ENCODE results near the gene SPSB2.

The SPSB2 gene

GRCh38 chr12:6863586-6864321, 9.3 kb downstream of the SPSB2 start:
- DNase-seq (ENCODE audit: extremely low spot score) = no peak
- ChIA-PET CTCF (interaction anchor here (11.3 kb wide), 1 partner anchor 10 kb away, joined by 130 read pairs; the partner anchor contains the start of genes CDCA3 and USP5), POLR2A (no interaction called here)
- TF ChIP-seq CTCF (IDR thresholded peaks at IDR 0.05; ENCODE audit: control extremely low read depth, extremely low read depth, low read depth, missing control alignments) = no peak

- no peak for DNase-seq (ENCODE audit: extremely low spot score)
- POLR2A ChIA-PET = interaction anchor here (0.6 kb wide), 1 partner anchor 12 kb away, joined by 3 read pairs; the partner anchor contains the start of gene CDCA3
- CTCF ChIA-PET = interaction anchor here (0.6 to 11.3 kb wide), 2 partner anchors 10 to 19 kb away, joined by 3 to 130 read pairs; partner anchors contain the start of genes CDCA3 and USP5
- TF ChIP-seq CTCF (IDR thresholded peaks at IDR 0.05; ENCODE audit: control extremely low read depth, extremely low read depth, low read depth, missing control alignments) = no peak
Measured at GRCh38 chr12:6863033-6863432, 10.1 kb downstream of the SPSB2 start.

GRCh38 chr12:6861391-6861790, 11.7 kb downstream of the SPSB2 start:
- no peak for TF ChIP-seq CTCF (IDR thresholded peaks at IDR 0.05; ENCODE audit: control extremely low read depth, extremely low read depth, low read depth, missing control alignments)
- DNase-seq (ENCODE audit: extremely low spot score) = no peak
- ChIA-PET CTCF (interaction anchor here (2.1 to 3.2 kb wide), 3 partner anchors 8 to 10 kb away, joined by 6 to 12 read pairs (median 11); partner anchors contain the start of genes CDCA3 and SPSB2), POLR2A (interaction anchor here (0.8 kb wide), 1 partner anchor 10 kb away, joined by 6 read pairs; the partner anchor contains the start of genes CDCA3 and USP5)

- no peak for DNase-seq (ENCODE audit: extremely low spot score)
- TF ChIP-seq CTCF (IDR thresholded peaks at IDR 0.05; ENCODE audit: control extremely low read depth, extremely low read depth, low read depth, missing control alignments) = no peak
- ChIA-PET CTCF (interaction anchor here (2.1 to 3.2 kb wide), 3 partner anchors 8 to 11 kb away, joined by 6 to 12 read pairs (median 11); partner anchors contain the start of genes CDCA3 and SPSB2), POLR2A (interaction anchor here (0.8 kb wide), 1 partner anchor 10 kb away, joined by 6 read pairs; the partner anchor contains the start of genes CDCA3 and USP5)
Measured at GRCh38 chr12:6860942-6861341, 12.2 kb downstream of the SPSB2 start.

GRCh38 chr12:6860116-6860515, 13.0 kb downstream of the SPSB2 start:
- ChIA-PET POLR2A (no interaction called here), CTCF (interaction anchor here (2.1 to 3.2 kb wide), 3 partner anchors 9 to 12 kb away, joined by 6 to 12 read pairs (median 11); partner anchors contain the start of genes CDCA3 and SPSB2)
- TF ChIP-seq CTCF (IDR thresholded peaks at IDR 0.05; ENCODE audit: control extremely low read depth, extremely low read depth, low read depth, missing control alignments) = no peak
- DNase-seq (ENCODE audit: extremely low spot score) = no peak

- ChIA-PET POLR2A (interaction anchor here (1.4 kb wide), 1 partner anchor 8 kb away, joined by 3 read pairs; the partner anchor contains the start of gene TPI1), CTCF (interaction anchor here (1.0 to 3.2 kb wide), 3 partner anchors 10 to 28 kb away, joined by 3 to 12 read pairs (median 3); partner anchors contain the start of gene SPSB2)
- no peak for DNase-seq (ENCODE audit: extremely low spot score)
- TF ChIP-seq CTCF (IDR thresholded peaks at IDR 0.05; ENCODE audit: control extremely low read depth, extremely low read depth, low read depth, missing control alignments) = no peak
Measured at GRCh38 chr12:6858799-6859198, 14.3 kb downstream of the SPSB2 start.
